ENCODE results near the gene SLC6A6.

Gene SLC6A6

DNA sequence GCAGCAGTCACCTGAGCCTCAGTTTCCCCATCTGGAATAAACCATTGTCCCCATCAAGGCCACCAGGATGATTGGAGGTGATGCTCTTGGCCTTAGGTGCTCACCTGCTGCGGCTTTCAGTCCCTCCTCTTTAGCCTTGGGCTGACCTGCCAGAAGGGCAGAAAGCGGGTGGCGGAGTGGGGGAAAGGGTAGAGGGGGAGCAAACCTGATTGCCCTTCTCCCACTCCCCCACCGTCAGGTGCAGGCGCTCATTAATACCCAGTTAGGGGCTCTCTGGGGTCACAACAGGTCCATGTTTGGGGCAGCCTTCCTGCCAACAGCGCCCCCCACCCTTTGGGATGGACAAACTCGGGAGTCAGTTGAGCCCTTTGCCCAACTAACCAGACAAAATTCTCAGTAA, 87.2 kb downstream of the SLC6A6 start:
- H3K4me1 ChIP-seq (ENCODE audit: control insufficient read depth in 1 of 2, insufficient read depth in 2 of 2, low read length in 2 of 2) = peaks cover 0 to 7% of the 10 kb centered on the region in 2 donors
- H3K9ac ChIP-seq (ENCODE audit: low read depth in 1 of 2, low read length in 2 of 2) = no peak overlapping the region
- no peak overlapping the region for H3K4me3 ChIP-seq (ENCODE audit: low read depth in 1 of 2, low read length in 2 of 2)
- no peaks in the 10 kb centered on the region for H3K9me3 ChIP-seq (ENCODE audit: control insufficient read depth in 1 of 2, low read length in 2 of 2)
- no peak overlapping the region for H3K27ac ChIP-seq (ENCODE audit: low read depth, low read length)
- peaks cover 12 to 23% of the 10 kb centered on the region in 2 donors for H3K36me3 ChIP-seq (ENCODE audit: control insufficient read depth in 1 of 2, insufficient read depth in 2 of 2, low read length in 2 of 2)
- no peaks in the 10 kb centered on the region for H3K27me3 ChIP-seq (ENCODE audit: control insufficient read depth in 1 of 2, insufficient read depth in 2 of 2, low read length in 2 of 2)

DNA sequence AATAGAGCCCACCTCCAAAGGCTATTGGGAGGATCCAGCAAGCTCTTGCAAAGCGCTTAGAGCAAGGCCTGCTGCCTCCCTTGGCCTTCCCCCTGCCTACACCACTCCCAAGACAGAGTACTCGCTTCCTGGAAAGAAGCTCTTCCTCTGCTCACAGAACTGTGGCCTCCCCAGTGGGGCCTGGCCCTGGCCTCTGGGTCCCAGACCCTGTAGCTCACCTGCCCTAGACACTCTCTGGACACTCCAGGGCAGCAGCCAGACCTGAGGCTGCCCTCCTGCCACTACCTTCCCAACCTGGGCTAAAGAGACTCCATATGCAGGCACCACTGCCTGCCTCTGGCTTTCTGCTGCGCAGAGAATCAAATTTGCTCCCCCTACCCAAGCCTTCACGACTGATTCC, 87.8 kb downstream of the SLC6A6 start:
- Histone ChIP-seq H3K4me1 (ENCODE audit: control insufficient read depth in 1 of 2, insufficient read depth in 2 of 2, low read length in 2 of 2) (peaks cover 0 to 7% of the 10 kb centered on the region in 2 donors), H3K27ac (ENCODE audit: low read depth, low read length) (no peak overlapping the region), H3K9ac (ENCODE audit: low read depth in 1 of 2, low read length in 2 of 2) (no peak overlapping the region), H3K36me3 (ENCODE audit: control insufficient read depth in 1 of 2, insufficient read depth in 2 of 2, low read length in 2 of 2) (peaks cover 10 to 18% of the 10 kb centered on the region in 2 donors), H3K4me3 (ENCODE audit: low read depth in 1 of 2, low read length in 2 of 2) (no peak overlapping the region), H3K27me3 (ENCODE audit: control insufficient read depth in 1 of 2, insufficient read depth in 2 of 2, low read length in 2 of 2) (no peaks in the 10 kb centered on the region), H3K9me3 (ENCODE audit: control insufficient read depth in 1 of 2, low read length in 2 of 2) (no peaks in the 10 kb centered on the region)

DNA sequence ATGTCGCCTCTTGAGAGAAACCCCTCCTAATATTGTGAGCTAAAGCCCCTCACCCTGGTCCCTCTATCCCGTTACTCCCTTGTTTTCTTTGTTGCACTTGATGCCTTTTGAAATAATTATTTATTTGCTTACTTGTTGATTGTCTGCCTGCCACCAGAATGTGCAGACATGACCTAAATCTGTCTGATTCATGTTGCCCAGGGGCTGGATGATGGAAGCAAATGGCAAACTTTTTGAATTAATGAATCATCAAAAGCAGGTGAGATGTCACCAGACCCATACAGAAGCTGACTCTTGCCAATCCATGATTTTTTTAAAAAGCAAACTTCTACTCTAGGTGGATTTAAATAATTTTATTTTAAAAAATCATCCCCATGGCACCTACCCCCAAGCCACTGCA, 88.4 kb downstream of the SLC6A6 start:
- no peaks in the 10 kb centered on the region for H3K27me3 ChIP-seq (ENCODE audit: control insufficient read depth in 1 of 2, insufficient read depth in 2 of 2, low read length in 2 of 2)
- no peak overlapping the region for H3K4me3 ChIP-seq (ENCODE audit: low read depth in 1 of 2, low read length in 2 of 2)
- peaks cover 6 to 12% of the 10 kb centered on the region in 2 donors for H3K36me3 ChIP-seq (ENCODE audit: control insufficient read depth in 1 of 2, insufficient read depth in 2 of 2, low read length in 2 of 2)
- H3K27ac ChIP-seq (ENCODE audit: low read depth, low read length) = no peak overlapping the region
- peaks cover 0 to 7% of the 10 kb centered on the region in 2 donors for H3K4me1 ChIP-seq (ENCODE audit: control insufficient read depth in 1 of 2, insufficient read depth in 2 of 2, low read length in 2 of 2)
- no peak overlapping the region for H3K9ac ChIP-seq (ENCODE audit: low read depth in 1 of 2, low read length in 2 of 2)
- no peaks in the 10 kb centered on the region for H3K9me3 ChIP-seq (ENCODE audit: control insufficient read depth in 1 of 2, low read length in 2 of 2)

DNA sequence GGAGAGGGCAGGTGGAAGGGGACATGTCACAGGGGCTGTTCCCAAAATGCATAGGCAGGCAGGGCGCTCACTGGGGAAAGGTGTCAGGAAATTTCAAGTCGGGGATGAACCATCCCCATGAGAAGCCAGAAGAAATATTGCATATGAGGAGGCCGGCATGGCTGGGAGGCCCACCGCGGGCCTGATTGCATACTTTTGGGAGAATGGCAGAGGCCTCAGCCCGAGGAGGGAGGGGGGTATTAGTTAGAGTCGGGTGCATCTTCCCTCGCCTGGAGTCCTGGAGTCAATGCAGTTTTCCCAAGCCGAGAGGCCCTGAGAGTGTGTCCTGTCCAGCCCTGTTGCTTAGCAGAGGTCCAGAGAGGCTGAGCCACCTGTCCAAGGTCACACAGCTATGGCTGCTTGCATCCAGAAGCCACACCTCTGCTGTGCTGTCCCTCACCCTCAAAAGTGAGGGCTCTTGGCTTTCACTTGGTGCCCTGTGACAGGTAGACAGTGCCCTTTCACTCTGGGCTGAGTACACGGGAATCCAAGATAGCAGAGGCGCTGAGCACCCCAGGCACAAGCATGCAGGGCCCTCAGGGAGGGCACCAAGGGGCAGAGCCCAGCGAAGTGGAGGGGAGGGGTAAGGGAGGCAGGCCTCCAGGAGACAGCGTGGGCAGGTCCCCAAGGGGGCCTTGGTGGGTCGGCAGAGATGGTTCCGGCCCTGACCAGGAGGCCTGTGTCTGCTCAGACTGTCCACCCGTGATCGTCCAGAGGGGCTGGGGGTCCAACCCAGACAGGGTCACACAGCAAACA, 89.2 kb downstream of the SLC6A6 start:
- Histone ChIP-seq H3K9ac (ENCODE audit: low read depth in 1 of 2, low read length in 2 of 2) (no peak overlapping the region), H3K4me1 (ENCODE audit: control insufficient read depth in 1 of 2, insufficient read depth in 2 of 2, low read length in 2 of 2) (peaks cover 0 to 7% of the 10 kb centered on the region in 2 donors), H3K9me3 (ENCODE audit: control insufficient read depth in 1 of 2, low read length in 2 of 2) (no peaks in the 10 kb centered on the region), H3K27me3 (ENCODE audit: control insufficient read depth in 1 of 2, insufficient read depth in 2 of 2, low read length in 2 of 2) (no peaks in the 10 kb centered on the region), H3K27ac (ENCODE audit: low read depth, low read length) (no peak overlapping the region), H3K4me3 (ENCODE audit: low read depth in 1 of 2, low read length in 2 of 2) (no peak overlapping the region), H3K36me3 (ENCODE audit: control insufficient read depth in 1 of 2, insufficient read depth in 2 of 2, low read length in 2 of 2) (peaks cover 6 to 12% of the 10 kb centered on the region in 2 donors)

DNA sequence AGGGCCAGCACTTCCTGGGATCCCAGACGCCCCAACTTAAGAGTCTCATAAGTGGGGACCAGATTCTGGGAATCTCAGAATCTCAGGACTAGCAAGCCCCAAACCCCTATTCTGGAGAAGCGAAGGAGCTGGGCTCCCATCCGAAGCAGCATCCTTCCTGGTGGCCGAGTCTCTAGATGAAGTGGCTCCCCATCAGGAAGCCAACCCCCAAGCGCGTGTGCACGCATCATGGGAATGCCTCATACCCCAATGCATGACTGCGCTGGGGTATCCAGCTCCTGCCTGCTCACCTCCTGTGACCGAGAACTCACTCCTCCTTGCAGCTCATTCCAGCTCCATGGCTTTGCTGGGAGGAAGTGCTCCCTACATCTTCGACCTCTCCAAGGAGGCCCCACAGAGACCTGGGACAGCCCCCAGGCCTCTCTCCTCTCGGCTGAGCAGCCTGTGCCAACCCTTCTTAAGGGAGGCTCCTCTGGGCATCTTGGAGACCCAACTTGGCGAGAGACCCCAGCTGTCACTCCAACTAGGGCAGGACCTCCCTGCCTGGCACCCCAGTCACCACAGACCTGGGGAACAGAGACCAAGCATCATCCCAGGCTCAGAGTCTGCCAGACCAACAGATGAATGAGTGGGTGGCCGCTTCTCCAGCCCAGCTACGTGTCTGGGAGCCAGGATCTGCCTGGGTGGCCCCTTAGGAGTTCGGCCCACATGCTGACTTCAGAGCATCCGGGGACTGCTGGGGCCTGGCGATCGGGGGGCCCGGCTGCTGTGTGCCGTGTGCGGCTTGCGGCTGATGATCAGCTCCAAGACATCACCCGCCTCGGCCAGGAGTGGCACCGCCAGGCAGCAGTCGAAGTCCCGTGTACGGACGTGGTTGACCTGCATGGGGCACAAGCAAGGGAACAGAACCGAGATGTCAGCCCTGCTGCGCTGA, 90.8 kb downstream of the SLC6A6 start:
- Histone ChIP-seq H3K27me3 (ENCODE audit: control insufficient read depth in 1 of 2, insufficient read depth in 2 of 2, low read length in 2 of 2) (no peaks in the 10 kb centered on the region), H3K36me3 (ENCODE audit: control insufficient read depth in 1 of 2, insufficient read depth in 2 of 2, low read length in 2 of 2) (peaks cover 6% of the 10 kb centered on the region in 2 donors), H3K9me3 (ENCODE audit: control insufficient read depth in 1 of 2, low read length in 2 of 2) (no peaks in the 10 kb centered on the region), H3K4me3 (ENCODE audit: low read depth in 1 of 2, low read length in 2 of 2) (no peak overlapping the region), H3K4me1 (ENCODE audit: control insufficient read depth in 1 of 2, insufficient read depth in 2 of 2, low read length in 2 of 2) (no peaks in the 10 kb centered on the region), H3K9ac (ENCODE audit: low read depth in 1 of 2, low read length in 2 of 2) (no peak overlapping the region), H3K27ac (ENCODE audit: low read depth, low read length) (no peak overlapping the region)

DNA sequence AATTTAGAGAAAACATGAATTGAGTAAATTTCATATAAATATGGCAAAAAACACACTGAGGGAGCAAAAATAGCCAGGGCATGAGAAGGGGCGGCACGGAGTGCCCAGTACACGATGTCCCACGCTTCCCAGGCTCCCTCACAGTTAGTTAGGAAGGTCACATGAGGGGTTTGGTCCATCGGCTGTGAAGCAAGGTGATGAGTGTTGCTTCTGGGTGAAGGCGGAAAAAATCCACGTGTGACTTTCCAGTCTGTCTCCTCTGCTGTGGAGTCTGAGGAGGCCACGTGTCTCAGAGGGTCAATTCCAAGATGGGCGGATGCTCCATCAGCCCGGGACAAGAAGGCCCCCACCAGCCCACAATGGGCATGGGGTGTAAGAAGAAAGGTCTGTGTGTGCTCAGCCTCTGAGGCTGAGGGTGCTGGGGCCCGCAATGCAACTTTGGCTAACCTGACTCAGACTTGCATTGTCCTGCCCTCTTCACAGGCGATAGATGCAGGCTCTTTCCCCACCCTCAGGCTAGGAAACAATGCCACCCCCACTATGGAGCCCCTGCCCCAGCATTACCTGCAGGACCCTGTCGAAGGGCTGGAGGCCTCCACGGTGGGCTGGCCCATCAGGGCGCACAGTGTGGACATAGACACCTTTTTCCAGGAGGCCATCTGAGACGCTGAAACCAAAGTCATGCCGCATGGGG, 92.0 kb downstream of the SLC6A6 start:
- H3K36me3 ChIP-seq (ENCODE audit: control insufficient read depth in 1 of 2, insufficient read depth in 2 of 2, low read length in 2 of 2) = peaks cover 3% of the 10 kb centered on the region in 2 donors
- no peak overlapping the region for H3K9ac ChIP-seq (ENCODE audit: low read depth in 1 of 2, low read length in 2 of 2)
- H3K27me3 ChIP-seq (ENCODE audit: control insufficient read depth in 1 of 2, insufficient read depth in 2 of 2, low read length in 2 of 2) = no peaks in the 10 kb centered on the region
- no peak overlapping the region for H3K4me3 ChIP-seq (ENCODE audit: low read depth in 1 of 2, low read length in 2 of 2)
- H3K4me1 ChIP-seq (ENCODE audit: control insufficient read depth in 1 of 2, insufficient read depth in 2 of 2, low read length in 2 of 2) = no peaks in the 10 kb centered on the region
- no peaks in the 10 kb centered on the region for H3K9me3 ChIP-seq (ENCODE audit: control insufficient read depth in 1 of 2, low read length in 2 of 2)
- no peak overlapping the region for H3K27ac ChIP-seq (ENCODE audit: low read depth, low read length)

DNA sequence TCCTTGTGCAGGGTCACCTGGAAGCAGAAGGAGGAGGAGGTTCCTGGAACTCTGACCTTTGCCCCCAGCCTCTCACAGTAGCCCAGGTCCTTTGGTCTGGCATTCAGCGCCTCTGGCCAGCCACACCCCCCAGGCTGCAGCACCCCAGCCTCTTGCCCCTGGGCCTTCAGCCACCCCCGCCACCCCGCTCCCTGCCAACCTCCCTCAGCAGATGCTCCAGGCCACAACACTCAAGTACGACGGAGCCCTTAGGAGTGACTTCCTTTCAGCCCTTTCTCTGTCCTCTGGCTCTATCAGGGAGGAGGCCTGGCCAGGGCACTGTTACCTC, 92.5 kb downstream of the SLC6A6 start:
- Histone ChIP-seq H3K9ac (ENCODE audit: low read depth in 1 of 2, low read length in 2 of 2) (no peak overlapping the region), H3K4me1 (ENCODE audit: control insufficient read depth in 1 of 2, insufficient read depth in 2 of 2, low read length in 2 of 2) (no peaks in the 10 kb centered on the region), H3K27ac (ENCODE audit: low read depth, low read length) (no peak overlapping the region), H3K9me3 (ENCODE audit: control insufficient read depth in 1 of 2, low read length in 2 of 2) (no peaks in the 10 kb centered on the region), H3K36me3 (ENCODE audit: control insufficient read depth in 1 of 2, insufficient read depth in 2 of 2, low read length in 2 of 2) (no peaks in the 10 kb centered on the region), H3K27me3 (ENCODE audit: control insufficient read depth in 1 of 2, insufficient read depth in 2 of 2, low read length in 2 of 2) (no peaks in the 10 kb centered on the region), H3K4me3 (ENCODE audit: low read depth in 1 of 2, low read length in 2 of 2) (no peak overlapping the region)

DNA sequence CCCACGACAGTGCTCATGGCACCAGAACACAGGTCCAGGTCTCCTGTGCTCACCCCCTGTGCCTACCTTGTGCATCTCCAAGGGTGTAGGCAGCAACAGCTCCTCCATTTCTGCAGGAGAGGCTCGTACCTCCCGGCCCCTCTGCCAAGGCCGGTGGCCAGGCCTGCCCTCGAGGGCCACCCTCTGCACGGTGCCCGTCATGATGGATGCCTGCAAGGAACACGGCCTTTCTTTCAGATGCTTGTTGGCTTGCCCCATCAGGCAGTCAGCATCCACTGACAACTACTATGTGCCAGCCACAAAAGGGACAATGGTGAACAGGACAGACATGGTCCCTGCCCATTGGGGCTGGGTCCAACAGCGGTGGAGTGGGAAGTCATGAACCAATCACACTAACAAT, 93.9 kb downstream of the SLC6A6 start:
- no peak overlapping the region for H3K27ac ChIP-seq (ENCODE audit: low read depth, low read length)
- no peak overlapping the region for H3K9ac ChIP-seq (ENCODE audit: low read depth in 1 of 2, low read length in 2 of 2)
- H3K4me1 ChIP-seq (ENCODE audit: control insufficient read depth in 1 of 2, insufficient read depth in 2 of 2, low read length in 2 of 2) = no peaks in the 10 kb centered on the region
- no peaks in the 10 kb centered on the region for H3K9me3 ChIP-seq (ENCODE audit: control insufficient read depth in 1 of 2, low read length in 2 of 2)
- H3K36me3 ChIP-seq (ENCODE audit: control insufficient read depth in 1 of 2, insufficient read depth in 2 of 2, low read length in 2 of 2) = no peaks in the 10 kb centered on the region
- no peak overlapping the region for H3K4me3 ChIP-seq (ENCODE audit: low read depth in 1 of 2, low read length in 2 of 2)
- H3K27me3 ChIP-seq (ENCODE audit: control insufficient read depth in 1 of 2, insufficient read depth in 2 of 2, low read length in 2 of 2) = no peaks in the 10 kb centered on the region

DNA sequence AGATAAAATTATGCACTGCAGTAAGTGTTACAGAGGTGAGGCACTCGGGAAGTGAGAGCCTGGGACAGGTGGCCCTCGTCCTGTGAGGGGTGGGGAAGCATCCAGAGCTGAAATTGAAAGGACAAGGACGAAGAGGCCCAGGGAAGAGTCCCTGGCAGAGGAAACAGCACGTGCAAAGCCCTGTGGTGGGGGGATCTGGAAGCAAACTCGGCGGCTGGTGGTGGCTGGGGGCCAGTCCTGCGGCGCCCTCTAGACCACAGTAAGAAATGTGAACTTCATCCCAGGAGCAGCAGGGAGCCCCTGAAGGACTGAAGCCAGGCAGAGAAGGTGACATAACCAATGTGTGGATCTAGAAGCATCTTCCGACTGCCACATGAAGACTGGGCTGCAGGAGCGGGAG, 94.9 kb downstream of the SLC6A6 start:
- Histone ChIP-seq H3K4me1 (ENCODE audit: control insufficient read depth in 1 of 2, insufficient read depth in 2 of 2, low read length in 2 of 2) (no peaks in the 10 kb centered on the region), H3K27ac (ENCODE audit: low read depth, low read length) (no peak overlapping the region), H3K36me3 (ENCODE audit: control insufficient read depth in 1 of 2, insufficient read depth in 2 of 2, low read length in 2 of 2) (no peaks in the 10 kb centered on the region), H3K4me3 (ENCODE audit: low read depth in 1 of 2, low read length in 2 of 2) (no peak overlapping the region), H3K9me3 (ENCODE audit: control insufficient read depth in 1 of 2, low read length in 2 of 2) (peaks cover 3% of the 10 kb centered on the region in 2 donors), H3K27me3 (ENCODE audit: control insufficient read depth in 1 of 2, insufficient read depth in 2 of 2, low read length in 2 of 2) (no peaks in the 10 kb centered on the region), H3K9ac (ENCODE audit: low read depth in 1 of 2, low read length in 2 of 2) (no peak overlapping the region)

DNA sequence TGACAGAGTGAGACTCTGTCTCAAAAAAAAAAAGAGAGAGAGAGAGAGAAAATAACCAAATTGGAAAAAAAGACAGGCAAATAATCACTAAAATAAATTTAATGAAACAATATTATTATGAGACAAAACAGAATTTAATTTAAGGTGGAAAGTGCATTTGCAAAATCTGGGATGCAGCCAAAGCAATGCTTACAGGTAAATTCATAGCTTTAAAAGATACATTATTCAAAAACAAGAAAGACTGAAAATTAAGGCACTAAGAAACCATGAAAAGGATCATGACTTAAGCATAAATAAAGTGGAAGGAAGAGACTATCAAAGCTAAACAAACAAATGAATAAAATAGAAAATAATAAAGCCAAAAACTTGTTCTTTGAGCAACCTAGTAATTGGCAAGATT, 100.1 kb downstream of the SLC6A6 start:
- no peak overlapping the region for H3K9ac ChIP-seq (ENCODE audit: low read depth in 1 of 2, low read length in 2 of 2)
- H3K36me3 ChIP-seq (ENCODE audit: control insufficient read depth in 1 of 2, insufficient read depth in 2 of 2, low read length in 2 of 2) = no peaks in the 10 kb centered on the region
- no peak overlapping the region for H3K4me3 ChIP-seq (ENCODE audit: low read depth in 1 of 2, low read length in 2 of 2)
- no peak overlapping the region for H3K27ac ChIP-seq (ENCODE audit: low read depth, low read length)
- no peaks in the 10 kb centered on the region for H3K4me1 ChIP-seq (ENCODE audit: control insufficient read depth in 1 of 2, insufficient read depth in 2 of 2, low read length in 2 of 2)
- peaks cover 6 to 11% of the 10 kb centered on the region in 2 donors for H3K9me3 ChIP-seq (ENCODE audit: control insufficient read depth in 1 of 2, low read length in 2 of 2)
- no peaks in the 10 kb centered on the region for H3K27me3 ChIP-seq (ENCODE audit: control insufficient read depth in 1 of 2, insufficient read depth in 2 of 2, low read length in 2 of 2)
